Measurements from ENCODE around the gene SLC35B1. TPM values are rescaled to one million over a fixed set of nuclear protein-coding genes. Genes with fewer than 3 reads are reported as not detected.

Gene SLC35B1
- total RNA-seq, 3 donors from 2014 or later: 33.0 to 44.1 (median 35.7) TPM

- H3K36me3 ChIP-seq: no peaks in the 10 kb centered on the region
- no peak overlapping the region for H3K4me3 ChIP-seq
- intact Hi-C loops (cut with DNase I; ENCODE audit: low total_unique reads): no loop called here
- H3K4me1 ChIP-seq: no peaks in the 10 kb centered on the region
- peak overlapping the region; percentile 33 to 63 for H3K27ac ChIP-seq
- TF ChIP-seq CTCF (IDR thresholded peaks at IDR 0.05): no peak
- TF ChIP-seq POLR2AphosphoS5 (IDR thresholded peaks at IDR 0.05): no peak
- TF ChIP-seq POLR2A (IDR thresholded peaks at IDR 0.05): no peak
- DNase-seq (ENCODE audit: low spot score in 2 of 2): no peak
- no peaks in the 10 kb centered on the region for H3K9me3 ChIP-seq
- H3K27me3 ChIP-seq: no peaks in the 10 kb centered on the region
These were observed 16.6 kb downstream of the SLC35B1 start for GRCh38 chr17:49691086-49691676.

- intact Hi-C loops (cut with DNase I; ENCODE audit: low total_unique reads): no loop called here
- H3K9me3 ChIP-seq: no peaks in the 10 kb centered on the region
- no peaks in the 10 kb centered on the region for H3K4me1 ChIP-seq
- H3K4me3 ChIP-seq: no peak overlapping the region
- no peaks in the 10 kb centered on the region for H3K36me3 ChIP-seq
- no peak for DNase-seq (ENCODE audit: low spot score in 2 of 2)
- no peak overlapping the region for H3K27ac ChIP-seq
- no peaks in the 10 kb centered on the region for H3K27me3 ChIP-seq
- no peak for TF ChIP-seq CTCF (IDR thresholded peaks at IDR 0.05)
- TF ChIP-seq POLR2A (IDR thresholded peaks at IDR 0.05): no peak
- TF ChIP-seq POLR2AphosphoS5 (IDR thresholded peaks at IDR 0.05): no peak
These were observed 17.5 kb downstream of the SLC35B1 start for GRCh38 chr17:49690256-49690655.

GRCh38 chr17:49688848-49689247, 18.9 kb downstream of the SLC35B1 start:
- intact Hi-C loops (cut with DNase I; ENCODE audit: low total_unique reads): no loop called here
- no peaks in the 10 kb centered on the region for H3K27me3 ChIP-seq
- DNase-seq (ENCODE audit: low spot score in 2 of 2): no peak
- no peaks in the 10 kb centered on the region for H3K9me3 ChIP-seq
- peak overlapping the region in 1 of 2 donors; percentile 55 for H3K27ac ChIP-seq
- H3K36me3 ChIP-seq: no peaks in the 10 kb centered on the region
- no peak overlapping the region for H3K4me3 ChIP-seq
- no peaks in the 10 kb centered on the region for H3K4me1 ChIP-seq
- TF ChIP-seq CTCF (IDR thresholded peaks at IDR 0.05) (no peak), POLR2A (IDR thresholded peaks at IDR 0.05) (no peak), POLR2AphosphoS5 (IDR thresholded peaks at IDR 0.05) (no peak)

- intact Hi-C loops (cut with DNase I; ENCODE audit: low total_unique reads): no loop called here
- DNase-seq (ENCODE audit: low spot score in 2 of 2): no peak
- no peaks in the 10 kb centered on the region for H3K4me1 ChIP-seq
- H3K36me3 ChIP-seq: no peaks in the 10 kb centered on the region
- TF ChIP-seq CTCF (IDR thresholded peaks at IDR 0.05) (no peak), POLR2AphosphoS5 (IDR thresholded peaks at IDR 0.05) (peak in 1 of 3 donors; percentile 20)
- no peaks in the 10 kb centered on the region for H3K27me3 ChIP-seq
- no peaks in the 10 kb centered on the region for H3K9me3 ChIP-seq
- H3K4me3 ChIP-seq: no peak overlapping the region
- peak overlapping the region; percentile 33 to 55 for H3K27ac ChIP-seq
These were observed 19.8 kb downstream of the SLC35B1 start for GRCh38 chr17:49687878-49688491.

GRCh38 chr17:49681106-49681979, 26.4 kb downstream of the SLC35B1 start:
- DNase-seq (ENCODE audit: low spot score in 2 of 2): no peak
- H3K27ac ChIP-seq: no peak overlapping the region

More at GRCh38 chr17:49681106-49681979, 26.4 kb downstream of the SLC35B1 start:
- TF ChIP-seq POLR2AphosphoS5 (IDR thresholded peaks at IDR 0.05) (no peak), CTCF (IDR thresholded peaks at IDR 0.05) (no peak), POLR2A (IDR thresholded peaks at IDR 0.05) (no peak)
- Histone ChIP-seq H3K9me3 (no peaks in the 10 kb centered on the region), H3K36me3 (no peaks in the 10 kb centered on the region), H3K4me3 (no peak overlapping the region), H3K4me1 (peaks cover 0 to 6% of the 10 kb centered on the region in 2 donors), H3K27me3 (no peaks in the 10 kb centered on the region)
- intact Hi-C loops (cut with DNase I; ENCODE audit: low total_unique reads): no loop called here

Data from breast epithelium (tissue), 4 donors.